SU-DHL-6 (cell line): Measurements from ENCODE around the gene CTNNA2.

Source experiments
- H2AFZ ChIP-seq: fragments of 200-600 bp; sonication (generic); 2 replicates; pipeline ENCODE4 v1.6.1; 2014; ENCODE audit warnings: low read depth, mild to moderate bottlenecking, moderate library complexity, mixed read lengths, antibody characterized with exemption, low read length; ENCODE audit not compliant: severe bottlenecking
- H3F3A ChIP-seq: fragments of 200-600 bp; shearing (Covaris generic); 2 replicates; pipeline ENCODE4 v1.6.0; 2016; ENCODE audit warnings: antibody characterized with exemption, mild to moderate bottlenecking; ENCODE audit not compliant: insufficient read depth
- H3K27ac ChIP-seq: fragments of 200-600 bp; sonication (generic); 2 replicates; pipeline ENCODE4 v1.5.1; 2016; ENCODE audit warnings: low read depth, mild to moderate bottlenecking, low read length, moderate library complexity, mixed read lengths
- H3K27me3 ChIP-seq: fragments of 200-600 bp; sonication (generic), shearing (Covaris generic); 2 replicates; pipeline ENCODE4 v1.6.0; 2014; ENCODE audit warnings: mild to moderate bottlenecking, low read length
- H3K36me3 ChIP-seq: fragments of 200-600 bp; sonication (generic); 2 replicates; pipeline ENCODE4 v1.6.1; 2014; ENCODE audit warnings: mild to moderate bottlenecking, low read length, mixed read lengths
- H3K4me2 ChIP-seq: fragments of 300-600, 200-600 bp; shearing (Covaris generic), sonication (generic); 2 replicates; pipeline ENCODE4 v1.6.0; 2014; ENCODE audit warnings: low read length, low read depth, mild to moderate bottlenecking; ENCODE audit not compliant: poor library complexity, severe bottlenecking
- H3K4me3 ChIP-seq: fragments of 200-600 bp; sonication (generic); 2 replicates; pipeline ENCODE4 v1.5.1; 2014; ENCODE audit warnings: antibody characterized with exemption, low read length, mild to moderate bottlenecking, mixed read lengths; ENCODE audit not compliant: insufficient read depth, poor library complexity, severe bottlenecking
- H3K79me2 ChIP-seq: fragments of 200-600 bp; sonication (generic); 2 replicates; pipeline ENCODE4 v1.6.1; 2014; ENCODE audit warnings: mild to moderate bottlenecking, low read length, moderate library complexity; ENCODE audit not compliant: insufficient read depth
- H3K9ac ChIP-seq: fragments of 200-600 bp; sonication (generic); 2 replicates; pipeline ENCODE4 v1.7.0; 2014; ENCODE audit warnings: mild to moderate bottlenecking, low read length
- H3K9me2 ChIP-seq: fragments of 200-600 bp; sonication (generic); replicated peaks from 2 replicates; pipeline ENCODE4 v1.6.1; 2014; ENCODE audit warnings: low read length; ENCODE audit not compliant: insufficient read depth
- H3K9me3 ChIP-seq: fragments of 200-600 bp; sonication (generic); 2 replicates; pipeline ENCODE4 v1.6.1; 2014; ENCODE audit warnings: low read length, mixed read lengths; ENCODE audit not compliant: insufficient read depth
- H4K20me1 ChIP-seq: fragments of 200-600 bp; sonication (generic); 2 replicates; pipeline ENCODE4 v1.6.1; 2014; ENCODE audit warnings: low read depth, mild to moderate bottlenecking, antibody characterized with exemption, low read length, moderate library complexity, mixed read lengths
- CTCF ChIP-seq: fragments of 200-600 bp; sonication (generic); IDR thresholded peaks from one replicate; pipeline ENCODE4 v1.5.1; 2017; ENCODE audit warnings: antibody characterized with exemption, mild to moderate bottlenecking, low read length, moderate library complexity; ENCODE audit not compliant: insufficient read depth, poor library complexity, severe bottlenecking
- EZH2phosphoT487 ChIP-seq: fragments of 200-600 bp; sonication (generic), shearing (Covaris generic); conservative IDR thresholded peaks from 2 replicates; pipeline ENCODE4 v1.6.1; 2018; ENCODE audit warnings: mild to moderate bottlenecking, antibody characterized with exemption, low read length, moderate library complexity, mixed read lengths

The CTNNA2 gene

GRCh38 chr2:80461505-80462197 lies 948.8 kb downstream of the CTNNA2 start:
- no peaks in the 10 kb centered on the region for H3K79me2 ChIP-seq

DNA sequence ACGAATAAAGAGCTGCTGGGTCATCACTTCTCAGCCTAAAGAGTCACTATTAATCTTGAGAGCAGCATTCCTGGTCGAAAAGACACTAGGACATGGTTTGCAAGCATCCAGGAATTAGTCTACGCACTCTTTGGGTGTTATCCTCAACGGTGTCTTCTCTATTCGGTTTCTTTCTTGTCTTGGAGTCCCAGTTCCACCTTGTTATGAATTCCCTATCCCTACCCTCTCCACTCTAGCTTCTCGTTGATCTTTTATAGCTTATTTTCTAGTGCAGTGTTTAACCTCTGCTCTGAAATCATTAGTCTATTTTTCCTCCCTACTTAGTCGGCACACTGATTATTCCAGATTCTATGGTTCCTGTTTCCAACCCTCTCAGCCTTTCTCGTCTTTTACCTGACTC lies 949.8 kb downstream of the CTNNA2 start:
- Histone ChIP-seq H2AFZ (no peak overlapping the region), H3K27me3 (no peaks in the 10 kb centered on the region; the same call in 1 of the 2 replicates), H3K9me3 (no peaks in the 10 kb centered on the region), H3K27ac (no peak overlapping the region), H3K36me3 (no peaks in the 10 kb centered on the region), H3F3A (no peaks in the 10 kb centered on the region), H3K9me2 (no peaks in the 10 kb centered on the region), H3K9ac (no peak overlapping the region), H3K4me3 (no peak overlapping the region), H3K79me2 (no peaks in the 10 kb centered on the region), H3K4me2 (no peak overlapping the region), H4K20me1 (no peaks in the 10 kb centered on the region)
- TF ChIP-seq CTCF (no peak), EZH2phosphoT487 (no peak)

More at GRCh38 chr2:80461505-80462197, 948.8 kb downstream of the CTNNA2 start:
- Histone ChIP-seq H3K27me3 (no peaks in the 10 kb centered on the region; the same call in 1 of the 2 replicates), H2AFZ (no peak overlapping the region), H3K4me3 (no peak overlapping the region), H3K9me3 (no peaks in the 10 kb centered on the region), H3F3A (no peaks in the 10 kb centered on the region), H3K4me2 (no peak overlapping the region), H3K27ac (no peak overlapping the region), H4K20me1 (no peaks in the 10 kb centered on the region), H3K9me2 (no peaks in the 10 kb centered on the region), H3K36me3 (no peaks in the 10 kb centered on the region), H3K9ac (no peak overlapping the region)
- TF ChIP-seq EZH2phosphoT487 (no peak), CTCF (no peak)

GRCh38 chr2:80464275-80464674 lies 951.4 kb downstream of the CTNNA2 start:
- no peak overlapping the region for H3K27ac ChIP-seq
- H3K9me3 ChIP-seq: no peaks in the 10 kb centered on the region
- no peaks in the 10 kb centered on the region for H4K20me1 ChIP-seq
- H3F3A ChIP-seq: no peaks in the 10 kb centered on the region
- TF ChIP-seq CTCF (no peak), EZH2phosphoT487 (no peak)
- no peaks in the 10 kb centered on the region for H3K9me2 ChIP-seq
- no peak overlapping the region for H3K9ac ChIP-seq
- H2AFZ ChIP-seq: no peak overlapping the region
- H3K4me2 ChIP-seq: no peak overlapping the region
- no peaks in the 10 kb centered on the region; the same call in 1 of the 2 replicates for H3K27me3 ChIP-seq
- no peaks in the 10 kb centered on the region for H3K79me2 ChIP-seq
- no peaks in the 10 kb centered on the region for H3K36me3 ChIP-seq
- no peak overlapping the region for H3K4me3 ChIP-seq
